Measurements from ENCODE around the gene ACTL6A.

Gene ACTL6A

GRCh38 chr3:179604321-179605078 is 41.8 kb downstream of the ACTL6A start, which contains the start of the genes MRPL47 and NDUFB5:
TSS of gene MRPL47 (minus strand) at chr3:179604638. CDS start at chr3:179604624, 14 bp downstream.
TSS of gene NDUFB5 (plus strand) at chr3:179604794. CDS start at chr3:179604816, 22 bp downstream.
- DNase-seq (ENCODE audit: low spot score) = peak; percentile 89
- in situ Hi-C loops (cut with MboI; ENCODE audit: low pct_unique_long_range_greater_than_20kb, low sequenced_read_pairs, unreplicated experiment) = no loop called here
- TF ChIP-seq CTCF (IDR thresholded peaks at IDR 0.05; ENCODE audit: extremely low read depth, insufficient read depth, missing control alignments) = no peak

GRCh38 chr3:179606534-179607085 is 43.9 kb downstream of the ACTL6A start:
- TF ChIP-seq CTCF (IDR thresholded peaks at IDR 0.05; ENCODE audit: extremely low read depth, insufficient read depth, missing control alignments) = no peak
- DNase-seq (ENCODE audit: low spot score) = no peak
- in situ Hi-C loops (cut with MboI; ENCODE audit: low pct_unique_long_range_greater_than_20kb, low sequenced_read_pairs, unreplicated experiment) = no loop called here

GRCh38 chr3:179608931-179609720 is 46.4 kb downstream of the ACTL6A start:
- in situ Hi-C loops (cut with MboI; ENCODE audit: low pct_unique_long_range_greater_than_20kb, low sequenced_read_pairs, unreplicated experiment) = no loop called here

GRCh38 chr3:179610066-179610465 is 47.3 kb downstream of the ACTL6A start:
- TF ChIP-seq CTCF (IDR thresholded peaks at IDR 0.05; ENCODE audit: extremely low read depth, insufficient read depth, missing control alignments) = no peak
- in situ Hi-C loops (cut with MboI; ENCODE audit: low pct_unique_long_range_greater_than_20kb, low sequenced_read_pairs, unreplicated experiment) = no loop called here
- no peak for DNase-seq (ENCODE audit: low spot score)

More at GRCh38 chr3:179608931-179609720, 46.4 kb downstream of the ACTL6A start:
- TF ChIP-seq CTCF (IDR thresholded peaks at IDR 0.05; ENCODE audit: extremely low read depth, insufficient read depth, missing control alignments) = no peak
- DNase-seq (ENCODE audit: low spot score) = peak; percentile 48

GRCh38 chr3:179613807-179614206 is 51.1 kb downstream of the ACTL6A start:
- DNase-seq (ENCODE audit: low spot score) = no peak
- in situ Hi-C loops (cut with MboI; ENCODE audit: low pct_unique_long_range_greater_than_20kb, low sequenced_read_pairs, unreplicated experiment) = no loop called here
- no peak for TF ChIP-seq CTCF (IDR thresholded peaks at IDR 0.05; ENCODE audit: extremely low read depth, insufficient read depth, missing control alignments)

- no peak for DNase-seq (ENCODE audit: low spot score)
- TF ChIP-seq CTCF (IDR thresholded peaks at IDR 0.05; ENCODE audit: extremely low read depth, insufficient read depth, missing control alignments) = no peak
- in situ Hi-C loops (cut with MboI; ENCODE audit: low pct_unique_long_range_greater_than_20kb, low sequenced_read_pairs, unreplicated experiment) = no loop called here
Measured at GRCh38 chr3:179615458-179616173, 52.9 kb downstream of the ACTL6A start.
